Fibroblast of lung (primary cell): ENCODE data around the gene TMC3. TPM values are rescaled to one million over a fixed set of nuclear protein-coding genes. Genes with fewer than 3 reads are reported as not detected.

Experiments used
- DNase-seq, 2 donors: peaks; one replicate each; pipeline versions ENCODE4 v3.0.0 to v3.0.0-alpha.2; 2010; ENCODE audit warnings: low read depth in 2 of 2
- H2AFZ ChIP-seq: 2 replicates; pipeline ENCODE4 v1.5.1; 2012; ENCODE audit warnings: low read length, control low read depth, inconsistent platforms
- H3K27ac ChIP-seq: 2 replicates; pipeline ENCODE4 v1.5.1; 2011; ENCODE audit warnings: low read length, control low read depth; ENCODE audit not compliant: insufficient read depth
- H3K27me3 ChIP-seq: 2 replicates; pipeline ENCODE4 v1.5.1; 2011; ENCODE audit warnings: mild to moderate bottlenecking, low read length; ENCODE audit not compliant: control insufficient read depth, insufficient read depth
- H3K36me3 ChIP-seq: 2 replicates; pipeline ENCODE4 v1.5.1; 2011; ENCODE audit warnings: low read length; ENCODE audit not compliant: control insufficient read depth, insufficient read depth
- H3K4me1 ChIP-seq: 2 replicates; pipeline ENCODE4 v1.5.1; 2011; ENCODE audit warnings: low read length; ENCODE audit not compliant: control insufficient read depth, insufficient read depth; ENCODE audit errors: extremely low read depth
- H3K4me2 ChIP-seq: 2 replicates; pipeline ENCODE4 v1.5.1; 2011; ENCODE audit warnings: low read length, control low read depth; ENCODE audit not compliant: insufficient read depth; ENCODE audit errors: extremely low read depth
- H3K4me3 ChIP-seq, 4 experiments: fragments of 200-600 bp in 1 of 4; sonication (generic) in 1 of 4; replicated peaks in 1 of 4; 2 replicates each; pipeline ENCODE4 v1.5.1; 2011 to 2016; ENCODE audit warnings: low read length in 4 of 4, low read depth in 3 of 4, mild to moderate bottlenecking in 3 of 4, control low read depth in 2 of 4, inconsistent platforms in 1 of 4, mixed read lengths in 1 of 4; ENCODE audit not compliant: insufficient read depth in 1 of 4; ENCODE audit errors: control extremely low read depth in 1 of 4
- H3K79me2 ChIP-seq: 2 replicates; pipeline ENCODE4 v1.5.1; 2012; ENCODE audit warnings: mild to moderate bottlenecking, low read length, inconsistent platforms; ENCODE audit not compliant: control insufficient read depth, insufficient read depth
- H3K9ac ChIP-seq: 2 replicates; pipeline ENCODE4 v1.5.1; 2011; ENCODE audit warnings: mild to moderate bottlenecking, low read length, control low read depth; ENCODE audit not compliant: insufficient read depth
- H3K9me3 ChIP-seq: 2 replicates; pipeline ENCODE4 v1.5.1; 2012; ENCODE audit warnings: low read depth, low read length; ENCODE audit not compliant: control insufficient read depth, insufficient read depth
- H4K20me1 ChIP-seq: 2 replicates; pipeline ENCODE4 v1.5.1; 2011; ENCODE audit warnings: low read length; ENCODE audit not compliant: control insufficient read depth, insufficient read depth; ENCODE audit errors: extremely low read depth
- EZH2 ChIP-seq: IDR thresholded peaks from 2 replicates; pipeline ENCODE4 v1.5.1; 2012; ENCODE audit warnings: low read length, control low read depth, mild to moderate bottlenecking; ENCODE audit errors: missing control alignments
- polyA plus RNA-seq, 2 donors: library from polyadenylated mRNA; depleted of rRNA in 1 of 2; stranded (reverse) in 1 of 2; unstranded in 1 of 2; fragments of >200 nt; gene quantifications; 2 replicates each; pipeline ENCODE4 v1.2.1, GENCODE V29; 2011 to 2012; ENCODE audit warnings: missing spikeins in 1 of 2
- total RNA-seq: library from RNA; depleted of rRNA; stranded (reverse); fragments of >200 nt; gene quantifications from 2 replicates; pipeline ENCODE4 v1.2.1, GENCODE V29; 2014
- TF ChIP-seq, protein P1 (sequence below), 2 donors: IDR thresholded peaks in 1 of 2; conservative IDR thresholded peaks in 1 of 2; 1 replicate in 1 of 2; 2 replicates in 1 of 2; pipeline ENCODE4 v1.5.1; 2011 to 2012; ENCODE audit warnings: low read length in 2 of 2, control low read depth in 1 of 2, inconsistent platforms in 1 of 2, low read depth in 1 of 2, mild to moderate bottlenecking in 1 of 2

Gene TMC3
- total and polyA plus RNA-seq, 2 donors (not counting 1 experiment from before 2014, with no cell fraction given): not detected

DNA sequence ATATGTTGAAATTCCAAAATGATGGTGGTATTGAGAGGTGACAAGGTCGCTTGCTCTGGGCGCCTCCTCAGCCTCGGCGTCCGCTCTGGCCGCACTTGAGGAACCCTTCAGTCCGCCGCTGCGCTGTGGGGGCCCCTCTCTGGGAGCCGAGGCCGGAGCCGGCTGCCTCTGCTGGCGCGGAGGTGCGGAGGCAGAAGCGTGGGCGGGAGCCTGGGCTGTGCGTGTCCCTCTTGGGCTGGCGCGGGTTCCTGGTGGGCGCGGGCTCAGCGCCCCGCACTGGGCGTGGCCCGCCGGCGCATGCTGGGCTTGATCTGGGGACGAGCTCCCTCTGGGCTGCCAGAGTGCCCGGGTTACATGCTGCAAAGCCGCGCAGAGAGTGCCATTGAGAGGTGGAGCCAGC is 39.8 kb upstream of the TMC3 start:
- DNase-seq: no peak
- Histone ChIP-seq H3K36me3 (no peaks in the 10 kb centered on the region), H3K4me1 (no peaks in the 10 kb centered on the region), H4K20me1 (no peaks in the 10 kb centered on the region), H3K79me2 (no peaks in the 10 kb centered on the region), H3K27ac (no peak overlapping the region), H3K27me3 (no peaks in the 10 kb centered on the region), H3K9me3 (no peaks in the 10 kb centered on the region), H3K4me2 (no peak overlapping the region), H2AFZ (no peak overlapping the region), H3K9ac (no peak overlapping the region), H3K4me3 (no peak overlapping the region)
- no peak for TF ChIP-seq EZH2
- TF ChIP-seq, protein P1, sequence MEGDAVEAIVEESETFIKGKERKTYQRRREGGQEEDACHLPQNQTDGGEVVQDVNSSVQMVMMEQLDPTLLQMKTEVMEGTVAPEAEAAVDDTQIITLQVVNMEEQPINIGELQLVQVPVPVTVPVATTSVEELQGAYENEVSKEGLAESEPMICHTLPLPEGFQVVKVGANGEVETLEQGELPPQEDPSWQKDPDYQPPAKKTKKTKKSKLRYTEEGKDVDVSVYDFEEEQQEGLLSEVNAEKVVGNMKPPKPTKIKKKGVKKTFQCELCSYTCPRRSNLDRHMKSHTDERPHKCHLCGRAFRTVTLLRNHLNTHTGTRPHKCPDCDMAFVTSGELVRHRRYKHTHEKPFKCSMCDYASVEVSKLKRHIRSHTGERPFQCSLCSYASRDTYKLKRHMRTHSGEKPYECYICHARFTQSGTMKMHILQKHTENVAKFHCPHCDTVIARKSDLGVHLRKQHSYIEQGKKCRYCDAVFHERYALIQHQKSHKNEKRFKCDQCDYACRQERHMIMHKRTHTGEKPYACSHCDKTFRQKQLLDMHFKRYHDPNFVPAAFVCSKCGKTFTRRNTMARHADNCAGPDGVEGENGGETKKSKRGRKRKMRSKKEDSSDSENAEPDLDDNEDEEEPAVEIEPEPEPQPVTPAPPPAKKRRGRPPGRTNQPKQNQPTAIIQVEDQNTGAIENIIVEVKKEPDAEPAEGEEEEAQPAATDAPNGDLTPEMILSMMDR (conservative IDR thresholded peaks at IDR 0.05 in 1 of 2, IDR thresholded peaks at IDR 0.05 in 1 of 2; ENCODE audit: low read depth in 1 of 2, low read length in 2 of 2): no peak

- TF ChIP-seq, protein P1 (conservative IDR thresholded peaks at IDR 0.05 in 1 of 2, IDR thresholded peaks at IDR 0.05 in 1 of 2; ENCODE audit: low read depth in 1 of 2, low read length in 2 of 2): no peak
- no peak for TF ChIP-seq EZH2
- Histone ChIP-seq H3K9ac (no peak overlapping the region), H3K4me1 (no peaks in the 10 kb centered on the region), H3K79me2 (no peaks in the 10 kb centered on the region), H2AFZ (no peak overlapping the region), H3K36me3 (no peaks in the 10 kb centered on the region), H3K4me3 (no peak overlapping the region), H3K4me2 (no peak overlapping the region), H3K9me3 (no peaks in the 10 kb centered on the region), H3K27me3 (no peaks in the 10 kb centered on the region), H3K27ac (no peak overlapping the region), H4K20me1 (no peaks in the 10 kb centered on the region)
- no peak for DNase-seq
These were observed 38.1 kb upstream of the TMC3 start for GRCh38 chr15:81411969-81412633.

DNA sequence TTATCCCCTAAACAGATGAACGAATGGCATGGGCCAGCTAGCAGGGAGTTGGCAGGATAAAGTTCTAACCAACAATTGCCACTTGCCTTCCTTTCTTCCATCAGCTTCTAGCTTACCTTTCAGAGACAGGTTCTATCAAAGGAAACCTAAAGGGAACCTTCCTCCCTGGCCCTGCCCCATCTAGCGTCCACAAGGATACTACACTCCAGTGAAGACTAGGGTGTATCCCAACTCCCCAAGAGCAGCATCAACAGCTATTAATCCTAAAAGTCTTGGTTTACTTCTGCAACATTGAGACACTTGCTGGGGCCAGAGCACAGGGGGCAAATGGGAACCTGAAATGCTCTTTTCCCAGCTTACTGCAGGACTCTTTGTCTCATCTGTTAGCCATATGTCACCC is 37.0 kb upstream of the TMC3 start:
- Histone ChIP-seq H3K4me3 (no peak overlapping the region), H3K4me1 (no peaks in the 10 kb centered on the region)

More for the DNA sequence above, 37.0 kb upstream of the TMC3 start:
- Histone ChIP-seq H2AFZ (no peak overlapping the region), H3K36me3 (no peaks in the 10 kb centered on the region), H3K27ac (no peak overlapping the region), H3K9me3 (no peaks in the 10 kb centered on the region), H3K4me2 (no peak overlapping the region), H3K27me3 (no peaks in the 10 kb centered on the region), H3K79me2 (no peaks in the 10 kb centered on the region), H3K9ac (no peak overlapping the region), H4K20me1 (no peaks in the 10 kb centered on the region)
- TF ChIP-seq, protein P1 (conservative IDR thresholded peaks at IDR 0.05 in 1 of 2, IDR thresholded peaks at IDR 0.05 in 1 of 2; ENCODE audit: low read depth in 1 of 2, low read length in 2 of 2): no peak
- TF ChIP-seq EZH2: no peak
- no peak for DNase-seq
